Mesothelial cell of epicardium (in vitro differentiated cells): Measurements from ENCODE around the gene SPI1. TPM values are rescaled to one million over a fixed set of nuclear protein-coding genes. Genes with fewer than 3 reads are reported as not detected.

Experiments used
- DNase-seq, 2 experiments: peaks; one replicate each; pipeline ENCODE4 v3.0.0; 2021; ENCODE audit warnings: low spot score in 2 of 2; ENCODE audit not compliant: unreplicated experiment in 2 of 2
- H3K27ac Mint-ChIP-seq: 2 replicates; pipeline ENCODE4 v1.8.0; 2021; ENCODE audit warnings: mixed read lengths
- H3K27me3 Mint-ChIP-seq: 2 replicates; pipeline ENCODE4 v1.8.0; 2021; ENCODE audit warnings: low read depth, mixed read lengths
- H3K36me3 Mint-ChIP-seq: 2 replicates; pipeline ENCODE4 v1.8.0; 2021; ENCODE audit warnings: mixed read lengths
- H3K4me1 Mint-ChIP-seq: 2 replicates; pipeline ENCODE4 v1.8.0; 2021; ENCODE audit warnings: mixed read lengths
- H3K4me3 Mint-ChIP-seq: 2 replicates; pipeline ENCODE4 v1.8.0; 2021; ENCODE audit warnings: mild to moderate bottlenecking, moderate library complexity, mixed read lengths
- H3K9me3 Mint-ChIP-seq: 2 replicates; pipeline ENCODE4 v1.8.0; 2021; ENCODE audit warnings: mixed read lengths
- total RNA-seq: library from RNA; stranded (reverse); gene quantifications from 3 replicates; pipeline ENCODE4 v1.2.1, GENCODE V29; 2021
- TF ChIP-seq, protein P1 (sequence below): fragments of 200-600 bp; sonication (generic); IDR thresholded peaks from one replicate; pipeline ENCODE4 v1.5.0; 2021; ENCODE audit warnings: antibody characterized with exemption; ENCODE audit not compliant: unreplicated experiment

The SPI1 gene
- total RNA-seq, 1 donor from 2014 or later: not detected

DNA sequence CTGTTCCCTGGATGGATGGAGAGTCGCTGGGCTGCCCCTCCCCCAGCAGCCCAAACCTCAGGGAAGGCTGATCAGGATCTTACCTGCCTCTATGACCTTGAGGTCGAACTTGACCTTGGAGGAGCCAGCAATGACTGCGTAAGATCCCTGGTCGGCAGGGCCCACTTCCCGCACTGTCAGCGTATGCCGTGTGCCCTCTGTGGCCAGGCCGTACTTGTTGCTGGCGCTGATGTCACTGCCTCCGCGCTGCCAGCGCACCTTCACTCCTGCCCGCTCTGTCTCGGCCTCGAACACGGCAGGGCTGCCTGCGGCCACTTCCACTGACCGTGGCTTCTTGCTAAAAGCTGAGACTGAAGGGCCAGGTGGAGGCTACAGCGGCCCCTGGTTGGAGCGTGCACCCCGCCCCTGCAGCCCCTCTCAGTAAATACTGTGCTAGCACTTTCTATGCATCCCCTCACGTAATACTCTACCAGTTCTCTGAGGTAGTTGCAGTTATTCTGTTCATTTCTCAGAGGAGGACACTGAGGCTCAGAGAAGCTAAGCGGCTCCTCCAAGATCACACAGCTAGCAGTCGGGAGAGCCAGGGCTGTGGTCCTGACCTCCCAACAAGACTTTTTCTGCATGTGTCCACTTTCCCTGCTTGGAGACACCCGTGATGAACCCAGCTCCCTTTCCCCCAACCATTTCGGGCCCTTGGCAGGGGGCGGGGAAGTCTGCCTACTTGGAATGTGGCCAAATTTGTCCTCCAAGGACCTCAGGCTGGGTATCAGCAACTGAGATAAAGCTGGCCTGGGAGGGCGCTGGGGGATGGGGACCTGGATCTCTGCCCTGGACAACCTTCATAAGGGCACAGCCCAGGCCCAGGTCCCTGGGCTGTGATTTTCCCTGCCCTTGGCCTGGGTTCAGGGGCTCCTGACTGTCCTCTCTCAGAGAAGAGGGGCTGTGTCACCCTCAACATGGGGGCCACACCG is 26.9 kb downstream of the SPI1 start:
- TF ChIP-seq, protein P1, sequence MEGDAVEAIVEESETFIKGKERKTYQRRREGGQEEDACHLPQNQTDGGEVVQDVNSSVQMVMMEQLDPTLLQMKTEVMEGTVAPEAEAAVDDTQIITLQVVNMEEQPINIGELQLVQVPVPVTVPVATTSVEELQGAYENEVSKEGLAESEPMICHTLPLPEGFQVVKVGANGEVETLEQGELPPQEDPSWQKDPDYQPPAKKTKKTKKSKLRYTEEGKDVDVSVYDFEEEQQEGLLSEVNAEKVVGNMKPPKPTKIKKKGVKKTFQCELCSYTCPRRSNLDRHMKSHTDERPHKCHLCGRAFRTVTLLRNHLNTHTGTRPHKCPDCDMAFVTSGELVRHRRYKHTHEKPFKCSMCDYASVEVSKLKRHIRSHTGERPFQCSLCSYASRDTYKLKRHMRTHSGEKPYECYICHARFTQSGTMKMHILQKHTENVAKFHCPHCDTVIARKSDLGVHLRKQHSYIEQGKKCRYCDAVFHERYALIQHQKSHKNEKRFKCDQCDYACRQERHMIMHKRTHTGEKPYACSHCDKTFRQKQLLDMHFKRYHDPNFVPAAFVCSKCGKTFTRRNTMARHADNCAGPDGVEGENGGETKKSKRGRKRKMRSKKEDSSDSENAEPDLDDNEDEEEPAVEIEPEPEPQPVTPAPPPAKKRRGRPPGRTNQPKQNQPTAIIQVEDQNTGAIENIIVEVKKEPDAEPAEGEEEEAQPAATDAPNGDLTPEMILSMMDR: no peak
- DNase-seq: no peak
- H3K36me3 Mint-ChIP-seq: no peaks in the 10 kb centered on the region
- peaks cover 4% of the 10 kb centered on the region for H3K4me1 Mint-ChIP-seq
- H3K4me3 Mint-ChIP-seq: no peak overlapping the region
- no peaks in the 10 kb centered on the region for H3K9me3 Mint-ChIP-seq
- H3K27me3 Mint-ChIP-seq: no peaks in the 10 kb centered on the region
- H3K27ac Mint-ChIP-seq: no peak overlapping the region

DNA sequence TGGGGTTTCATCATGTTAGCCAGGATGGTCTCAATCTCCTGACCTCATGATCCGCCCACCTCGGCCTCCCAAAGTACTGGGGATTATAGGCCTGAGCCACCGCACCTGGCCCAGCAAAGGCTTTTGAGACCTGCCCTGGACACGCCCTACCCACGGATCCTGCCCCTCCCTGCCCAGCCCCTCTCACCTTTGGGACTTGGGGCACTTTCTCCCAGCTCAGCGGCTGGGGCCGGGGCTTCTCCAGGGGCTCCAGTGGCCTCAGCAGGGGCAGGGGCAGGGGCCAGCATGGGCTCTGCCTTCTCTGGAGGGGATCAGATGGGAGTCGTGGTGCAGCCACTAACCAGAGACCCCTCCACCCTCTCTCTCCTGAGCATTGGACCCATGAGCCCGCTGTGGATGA is 28.0 kb downstream of the SPI1 start:
- Mint-ChIP-seq H3K9me3 (no peaks in the 10 kb centered on the region), H3K4me1 (peaks cover 4% of the 10 kb centered on the region), H3K4me3 (no peak overlapping the region), H3K27me3 (no peaks in the 10 kb centered on the region), H3K36me3 (no peaks in the 10 kb centered on the region), H3K27ac (no peak overlapping the region)
- TF ChIP-seq, protein P1: no peak
- no peak for DNase-seq

DNA sequence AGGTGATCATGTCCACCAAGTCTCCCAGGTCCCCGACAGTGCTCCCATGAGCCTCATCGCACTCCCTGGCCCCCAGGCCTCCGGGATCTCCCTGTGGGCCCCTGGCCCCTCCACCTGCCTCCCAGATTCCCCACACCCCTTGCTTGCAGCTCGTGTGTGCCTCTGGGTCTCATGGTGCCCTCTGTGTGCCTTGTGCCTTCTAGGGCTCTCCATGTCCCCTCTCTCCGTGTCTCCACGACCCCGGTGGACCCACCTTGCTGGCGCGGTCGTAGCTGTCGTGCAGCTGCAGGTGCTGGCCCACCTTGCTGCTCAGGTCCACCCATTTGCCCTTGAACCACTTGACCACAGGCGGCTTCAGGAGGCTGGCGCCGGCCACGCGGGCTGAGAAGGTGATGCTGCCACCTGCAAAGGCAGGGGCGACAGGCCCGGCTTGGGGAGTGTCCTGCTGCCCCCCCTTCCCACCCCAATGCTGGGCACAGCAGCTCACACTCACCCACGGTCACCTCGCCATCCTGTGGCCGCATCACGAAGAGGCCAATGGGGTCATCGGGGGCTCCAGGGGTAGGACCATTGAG is 28.7 kb downstream of the SPI1 start:
- Mint-ChIP-seq H3K4me1 (peaks cover 1% of the 10 kb centered on the region), H3K36me3 (no peaks in the 10 kb centered on the region), H3K27ac (no peak overlapping the region), H3K9me3 (no peaks in the 10 kb centered on the region), H3K4me3 (no peak overlapping the region), H3K27me3 (no peaks in the 10 kb centered on the region)
- DNase-seq: no peak
- TF ChIP-seq, protein P1: no peak

DNA sequence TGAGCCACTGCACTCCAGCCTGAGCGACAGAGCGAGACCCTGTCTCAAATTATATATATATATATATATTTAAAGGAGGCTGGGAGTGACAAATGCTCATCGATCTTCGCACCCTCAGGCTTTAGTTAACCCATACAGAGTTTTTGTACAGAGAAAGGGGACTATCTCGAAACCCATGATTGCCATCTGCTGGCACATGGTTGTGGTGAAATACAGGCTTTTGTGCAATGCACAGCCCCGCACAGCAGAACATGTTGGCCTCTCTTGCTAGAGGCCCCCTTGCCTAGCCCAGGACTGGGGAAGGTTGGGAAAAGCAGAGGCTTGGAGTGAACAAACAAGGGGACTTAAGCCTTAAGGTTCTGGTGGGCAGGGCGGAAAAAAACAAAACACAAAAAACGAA is 29.5 kb downstream of the SPI1 start:
- Mint-ChIP-seq H3K4me3 (no peak overlapping the region), H3K4me1 (no peaks in the 10 kb centered on the region), H3K27ac (no peak overlapping the region), H3K36me3 (no peaks in the 10 kb centered on the region), H3K27me3 (no peaks in the 10 kb centered on the region), H3K9me3 (no peaks in the 10 kb centered on the region)
- TF ChIP-seq, protein P1: no peak
- DNase-seq: no peak

DNA sequence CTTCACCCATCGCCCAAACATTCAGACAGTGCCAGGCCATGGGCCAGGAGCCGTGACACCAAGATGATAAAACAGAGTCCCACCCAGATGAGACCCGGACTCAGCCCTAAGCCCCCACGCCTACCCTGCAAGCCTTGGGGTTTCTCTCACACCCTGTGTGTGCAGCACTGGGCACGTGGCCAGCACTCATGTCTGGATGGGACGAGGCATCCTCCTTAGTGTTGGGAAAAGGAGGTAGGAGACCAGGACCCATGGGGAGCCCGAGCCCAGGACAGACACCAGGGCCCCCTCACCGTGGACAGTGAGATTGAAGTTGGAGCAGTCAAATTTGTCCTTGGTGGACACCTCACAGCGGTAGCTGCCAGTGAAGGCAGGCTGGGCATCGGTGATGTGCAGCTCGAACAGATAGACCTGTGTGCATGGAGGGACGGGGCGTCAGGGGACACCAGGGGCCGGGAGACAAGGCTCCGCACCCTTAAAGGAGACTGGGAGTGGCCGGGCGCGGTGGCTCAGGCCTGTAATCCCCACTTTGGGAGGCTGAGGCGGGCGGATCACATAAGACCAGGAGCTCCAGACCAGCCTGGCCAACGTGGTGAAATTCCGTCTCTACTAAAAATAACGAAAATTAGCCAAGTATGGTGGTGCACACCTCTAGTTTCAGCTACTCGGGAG is 30.1 kb downstream of the SPI1 start:
- Mint-ChIP-seq H3K4me1 (no peaks in the 10 kb centered on the region), H3K36me3 (no peaks in the 10 kb centered on the region)

More for the DNA sequence above, 30.1 kb downstream of the SPI1 start:
- Mint-ChIP-seq H3K9me3 (no peaks in the 10 kb centered on the region), H3K27ac (no peak overlapping the region), H3K27me3 (no peaks in the 10 kb centered on the region), H3K4me3 (no peak overlapping the region)
- no peak for DNase-seq
- TF ChIP-seq, protein P1: no peak
